Measurements from ENCODE around the gene HIGD1C.

DNA sequence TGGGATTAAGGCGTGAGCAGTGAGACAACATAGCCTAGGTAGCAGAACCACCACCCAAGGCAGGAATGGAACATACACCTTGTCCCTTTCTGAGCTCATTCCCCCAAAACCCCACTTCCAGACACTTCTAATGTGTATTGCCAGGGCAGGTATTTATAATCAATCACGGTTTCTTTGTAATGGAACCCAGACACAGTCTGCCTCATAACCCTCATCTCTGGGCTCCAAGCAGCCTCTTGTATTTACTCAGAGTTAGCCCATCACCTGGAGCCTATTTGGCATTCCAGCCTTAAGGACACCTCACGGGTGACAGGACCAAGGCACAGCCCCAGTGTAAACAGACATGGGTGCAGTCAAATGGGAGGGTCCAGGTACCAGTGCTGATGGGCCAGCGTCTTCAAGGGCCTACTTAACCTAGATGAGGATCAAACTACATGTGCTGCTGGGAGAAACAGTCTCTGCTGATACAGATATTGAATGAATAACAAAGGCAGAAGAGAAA lies 2.5 kb upstream of the HIGD1C start:
- TF ChIP-seq, protein P1, sequence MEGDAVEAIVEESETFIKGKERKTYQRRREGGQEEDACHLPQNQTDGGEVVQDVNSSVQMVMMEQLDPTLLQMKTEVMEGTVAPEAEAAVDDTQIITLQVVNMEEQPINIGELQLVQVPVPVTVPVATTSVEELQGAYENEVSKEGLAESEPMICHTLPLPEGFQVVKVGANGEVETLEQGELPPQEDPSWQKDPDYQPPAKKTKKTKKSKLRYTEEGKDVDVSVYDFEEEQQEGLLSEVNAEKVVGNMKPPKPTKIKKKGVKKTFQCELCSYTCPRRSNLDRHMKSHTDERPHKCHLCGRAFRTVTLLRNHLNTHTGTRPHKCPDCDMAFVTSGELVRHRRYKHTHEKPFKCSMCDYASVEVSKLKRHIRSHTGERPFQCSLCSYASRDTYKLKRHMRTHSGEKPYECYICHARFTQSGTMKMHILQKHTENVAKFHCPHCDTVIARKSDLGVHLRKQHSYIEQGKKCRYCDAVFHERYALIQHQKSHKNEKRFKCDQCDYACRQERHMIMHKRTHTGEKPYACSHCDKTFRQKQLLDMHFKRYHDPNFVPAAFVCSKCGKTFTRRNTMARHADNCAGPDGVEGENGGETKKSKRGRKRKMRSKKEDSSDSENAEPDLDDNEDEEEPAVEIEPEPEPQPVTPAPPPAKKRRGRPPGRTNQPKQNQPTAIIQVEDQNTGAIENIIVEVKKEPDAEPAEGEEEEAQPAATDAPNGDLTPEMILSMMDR (IDR thresholded peaks at IDR 0.05), result no peak
- TF ChIP-seq POLR2AphosphoS5 (IDR thresholded peaks at IDR 0.05; ENCODE audit: insufficient read depth in 1 of 2, low read depth in 1 of 2), result no peak
